ENCODE measurements around the gene CHPF2. TPM values are rescaled to one million over a fixed set of nuclear protein-coding genes. Genes with fewer than 3 reads are reported as not detected.

The CHPF2 gene
- total RNA-seq, 5 donors from 2014 or later (not counting 1 experiment from before 2014, with no cell fraction given) = 34.2 to 66.1 (median 64.1) TPM

- Histone ChIP-seq H3K27ac (ENCODE audit: low read length) (no peak overlapping the region), H3K9me3 (no peaks in the 10 kb centered on the region), H3K4me1 (ENCODE audit: control insufficient read depth in 1 of 2, extremely low read depth in 1 of 2, insufficient read depth in 2 of 2, low read length in 2 of 2) (no peaks in the 10 kb centered on the region), H3K36me3 (ENCODE audit: control insufficient read depth in 2 of 2, extremely low read depth in 1 of 2, insufficient read depth in 1 of 2, low read length in 1 of 2) (no peaks in the 10 kb centered on the region), H3K27me3 (replicated peaks in 1 of 2; ENCODE audit: control insufficient read depth in 2 of 2, extremely low read depth in 1 of 2, insufficient read depth in 2 of 2, low read length in 1 of 2) (peaks cover 2 to 27% of the 10 kb centered on the region in 2 experiments), H3K4me3 (ENCODE audit: control insufficient read depth in 1 of 2, extremely low read depth in 1 of 2, low read length in 1 of 2) (no peak overlapping the region)
- ATAC-seq (replicated peaks in 1 of 4) = no peak
- H3K27ac Mint-ChIP-seq = no peak overlapping the region
- ChIA-PET POLR2A (no interaction called here), CTCF (no interaction called here)
- peaks cover 8 to 30% of the 10 kb centered on the region in 2 donors for H3K27me3 Mint-ChIP-seq
- no peak for DNase-seq
- no peak overlapping the region for H3K4me3 Mint-ChIP-seq
- 60% methylated on average over 1 of the region's 2 CpGs for WGBS (ENCODE audit: insufficient coverage)
- H3K36me3 Mint-ChIP-seq = no peaks in the 10 kb centered on the region
- H3K4me1 Mint-ChIP-seq = no peaks in the 10 kb centered on the region
- H3K9me3 Mint-ChIP-seq = no peaks in the 10 kb centered on the region
Observed at GRCh38 chr7:151283302-151283701, 51.0 kb downstream of the CHPF2 start.

GRCh38 chr7:151286148-151286547, 53.9 kb downstream of the CHPF2 start:
- Mint-ChIP-seq H3K36me3 (no peaks in the 10 kb centered on the region), H3K4me1 (no peaks in the 10 kb centered on the region), H3K27me3 (peaks cover 8 to 12% of the 10 kb centered on the region in 2 donors), H3K27ac (no peak overlapping the region), H3K4me3 (no peak overlapping the region), H3K9me3 (no peaks in the 10 kb centered on the region)
- ChIA-PET CTCF (interaction anchor here in 1 of 2 donors (0.7 kb wide), 2 partner anchors 64 to 68 kb away, joined by 3 to 5 read pairs; no protein-coding TSS in a partner anchor), POLR2A (interaction anchor here (0.5 to 0.6 kb wide), 2 partner anchors 10 to 18 kb away, joined by 4 to 5 read pairs; no protein-coding TSS in a partner anchor)
- WGBS (ENCODE audit: insufficient coverage) = no CpG with 5 or more reads among the region's 2 CpGs
- Histone ChIP-seq H3K9me3 (no peaks in the 10 kb centered on the region), H3K27ac (ENCODE audit: low read length) (no peak overlapping the region), H3K4me3 (ENCODE audit: control insufficient read depth in 1 of 2, extremely low read depth in 1 of 2, low read length in 1 of 2) (no peak overlapping the region), H3K27me3 (replicated peaks in 1 of 2; ENCODE audit: control insufficient read depth in 2 of 2, extremely low read depth in 1 of 2, insufficient read depth in 2 of 2, low read length in 1 of 2) (peaks cover 2 to 13% of the 10 kb centered on the region in 2 experiments), H3K4me1 (ENCODE audit: control insufficient read depth in 1 of 2, extremely low read depth in 1 of 2, insufficient read depth in 2 of 2, low read length in 2 of 2) (peaks cover 0 to 2% of the 10 kb centered on the region in 2 experiments), H3K36me3 (ENCODE audit: control insufficient read depth in 2 of 2, extremely low read depth in 1 of 2, insufficient read depth in 1 of 2, low read length in 1 of 2) (no peaks in the 10 kb centered on the region)
- ATAC-seq (replicated peaks in 1 of 4) = no peak
- no peak for DNase-seq

Other genes starting within 250 kb of the CHPF2 start
- gene NOS3, start 241.5 kb upstream of the CHPF2 start, total RNA-seq = 10 to 100 TPM in 1 of 5 donors, 1 to 10 TPM in 4; 4.8 to 10.1 (median 5.0) TPM
- gene ATG9B, start 208.0 kb upstream of the CHPF2 start, total RNA-seq = 10 to 100 TPM; 24.0 to 37.0 (median 31.8) TPM
- 10 to 100 TPM; 72.4 to 83.0 (median 74.8) TPM for gene ABCB8, start 204.0 kb upstream of the CHPF2 start, total RNA-seq
- gene ASIC3, start 184.0 kb upstream of the CHPF2 start, total RNA-seq = 10 to 100 TPM in 4 of 5 donors, 1 to 10 TPM in 1; 9.8 to 16.0 (median 11.9) TPM
- gene CDK5, start 174.6 kb upstream of the CHPF2 start, total RNA-seq = 1 to 10 TPM; 5.3 to 8.4 (median 6.5) TPM
- gene SLC4A2, start 172.9 kb upstream of the CHPF2 start, total RNA-seq = 10 to 100 TPM; 52.0 to 91.5 (median 74.4) TPM
- gene FASTK, start 151.7 kb upstream of the CHPF2 start, total RNA-seq = 100 to 1,000 TPM in 4 of 5 donors, 10 to 100 TPM in 1; 98.8 to 157 (median 151) TPM
- 10 to 100 TPM; 44.0 to 67.0 (median 56.5) TPM for gene TMUB1, start 149.0 kb upstream of the CHPF2 start, total RNA-seq
- 10 to 100 TPM; 28.2 to 67.3 (median 50.9) TPM for gene AGAP3, start 146.0 kb upstream of the CHPF2 start, total RNA-seq
- not detected for gene GBX1, start 64.8 kb upstream of the CHPF2 start, total RNA-seq
- gene ASB10, start 45.2 kb upstream of the CHPF2 start, total RNA-seq = not detected
- 1 to 10 TPM; 3.1 to 7.7 (median 5.1) TPM for gene H2BK1, start 22.0 kb upstream of the CHPF2 start, total RNA-seq
- 10 to 100 TPM; 22.9 to 39.7 (median 38.8) TPM for gene ABCF2, start 5.3 kb upstream of the CHPF2 start, total RNA-seq
- gene SMARCD3, start 16.2 kb downstream of the CHPF2 start, total RNA-seq = 10 to 100 TPM in 2 of 5 donors, 1 to 10 TPM in 3; 6.3 to 28.5 (median 9.1) TPM
- gene NUB1, start 109.3 kb downstream of the CHPF2 start, total RNA-seq = 10 to 100 TPM; 77.4 to 98.9 (median 87.7) TPM
- 10 to 100 TPM in 3 of 5 donors, 1 to 10 TPM in 2; 3.1 to 26.0 (median 10.1) TPM for gene WDR86, start 177.6 kb downstream of the CHPF2 start, total RNA-seq
- 1 to 10 TPM in 2 of 5 donors, under 1 TPM in 1, not detected in 2; 0.98 to 1.8 (median 1.0) TPM for gene CRYGN, start 207.7 kb downstream of the CHPF2 start, total RNA-seq

All from T-cell (primary cell).